HFF-Myc (cell line): ENCODE measurements around the gene ETV6.

Source experiments
- DNase-seq: peaks from one replicate; pipeline ENCODE4 v3.0.0-alpha.2; 2011; ENCODE audit warnings: low read depth; ENCODE audit errors: extremely low read depth
- H3K4me3 ChIP-seq: replicated peaks from 2 replicates; pipeline ENCODE4 v1.5.1; 2011; ENCODE audit warnings: low read depth, mild to moderate bottlenecking, control low read depth, low read length
- CTCF ChIP-seq: IDR thresholded peaks from 2 replicates; pipeline ENCODE4 v1.5.1; 2012; ENCODE audit warnings: mild to moderate bottlenecking, low read depth, low read length, control low read depth; ENCODE audit errors: missing control alignments

ETV6 gene

DNA sequence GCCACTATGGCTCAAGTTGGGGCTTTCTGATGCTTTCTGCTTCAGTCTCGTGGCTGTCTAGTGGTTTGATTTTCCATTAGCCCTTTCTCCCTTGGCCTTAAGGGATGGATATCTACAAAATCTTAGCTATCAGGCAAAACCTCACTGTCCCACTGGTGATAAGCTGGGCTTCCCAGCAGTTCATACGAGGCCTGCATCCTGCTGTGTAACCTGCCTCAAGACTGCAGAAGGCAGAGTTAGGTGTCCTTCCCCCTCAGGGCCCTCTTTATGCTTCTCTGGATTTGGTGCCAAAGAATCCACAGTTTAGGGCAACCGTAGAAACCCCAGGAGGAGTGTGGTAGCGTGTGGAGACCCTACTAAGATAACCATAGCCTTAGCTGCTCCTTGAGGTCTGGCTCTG, 38.9 kb downstream of the ETV6 start:
- no peak overlapping the region for H3K4me3 ChIP-seq
- no peak for DNase-seq
- no peak for TF ChIP-seq CTCF

DNA sequence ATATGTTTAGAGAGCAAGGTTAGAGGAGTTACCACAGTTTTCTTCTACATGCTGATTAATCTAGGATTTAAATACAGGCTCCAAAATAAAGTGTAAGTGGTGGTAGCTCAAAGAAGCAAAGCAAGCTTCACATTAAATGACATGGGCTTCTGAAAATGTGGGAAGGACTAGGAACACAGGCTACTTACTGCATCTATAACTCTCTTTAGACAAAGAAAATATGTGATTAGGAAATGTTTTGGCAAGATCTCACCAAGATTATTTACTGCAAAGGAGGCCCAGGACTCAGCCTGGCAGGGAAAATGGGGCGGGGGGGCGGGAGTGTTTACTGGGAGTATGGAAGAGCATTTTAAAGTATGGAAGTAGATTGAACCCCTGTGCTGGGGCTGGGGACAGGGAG, 39.4 kb downstream of the ETV6 start:
- H3K4me3 ChIP-seq = no peak overlapping the region
- no peak for DNase-seq
- no peak for TF ChIP-seq CTCF

- no peak overlapping the region for H3K4me3 ChIP-seq
- TF ChIP-seq CTCF = no peak
- DNase-seq = no peak
Observed at GRCh38 chr12:11689591-11690186, 40.2 kb downstream of the ETV6 start.

DNA sequence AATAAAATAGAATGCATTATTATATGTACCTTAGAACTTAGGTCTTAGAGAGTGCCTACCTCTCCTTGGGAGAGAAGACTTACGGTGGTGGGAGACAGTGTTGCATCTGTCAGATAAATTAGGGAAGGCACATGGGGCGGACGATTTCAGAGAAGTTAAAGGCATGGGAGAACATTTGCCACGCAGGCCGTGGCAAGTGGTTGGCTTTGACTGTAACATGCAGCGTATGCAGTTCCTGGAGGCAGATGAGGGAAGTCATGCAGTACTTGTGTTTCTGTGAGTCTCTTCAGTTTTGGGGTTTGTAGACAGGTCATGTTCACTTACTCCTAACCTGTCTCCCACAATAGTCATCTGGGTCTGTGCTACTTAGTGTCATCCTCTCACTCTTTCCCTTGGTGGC, 43.6 kb downstream of the ETV6 start:
- DNase-seq = no peak
- TF ChIP-seq CTCF = no peak
- H3K4me3 ChIP-seq = no peak overlapping the region

GRCh38 chr12:11693601-11694000, 44.1 kb downstream of the ETV6 start:
- no peak for TF ChIP-seq CTCF
- H3K4me3 ChIP-seq = no peak overlapping the region
- DNase-seq = no peak

- no peak for DNase-seq
- no peak for TF ChIP-seq CTCF
- H3K4me3 ChIP-seq = no peak overlapping the region
Observed at GRCh38 chr12:11694528-11694927, 45.1 kb downstream of the ETV6 start.

DNA sequence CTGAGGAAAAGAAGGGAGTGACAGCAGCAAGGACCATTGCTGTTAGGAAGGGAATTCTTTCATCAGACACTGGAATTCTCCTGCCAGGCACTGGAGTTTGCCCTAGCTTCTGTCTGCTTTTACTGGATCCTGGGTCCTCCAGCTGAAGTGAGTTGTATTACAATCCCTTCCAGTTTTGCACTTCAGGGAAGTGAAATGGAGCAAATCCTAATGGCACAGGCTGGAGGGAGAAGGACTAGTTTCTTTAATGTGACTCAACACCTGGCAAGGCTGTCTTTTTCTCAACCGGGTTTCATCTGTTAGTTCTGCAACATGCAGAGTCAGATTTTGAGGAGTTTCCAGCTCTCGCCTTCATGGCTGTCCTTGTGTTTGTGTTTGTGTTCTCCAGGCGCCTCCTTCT, 45.8 kb downstream of the ETV6 start:
- H3K4me3 ChIP-seq = no peak overlapping the region
- no peak for DNase-seq
- TF ChIP-seq CTCF = no peak
